H1 (cell line): ENCODE data around the gene PPP1R12A. TPM values are rescaled to one million over a fixed set of nuclear protein-coding genes. Genes with fewer than 3 reads are reported as not detected.

Experiments used
- ATF2 ChIP-seq: IDR thresholded peaks from 2 replicates; pipeline ENCODE4 v1.6.1; 2012; ENCODE audit warnings: low read length, inconsistent platforms
- TEAD4 ChIP-seq: IDR thresholded peaks from 2 replicates; pipeline ENCODE4 v1.6.1; 2012; ENCODE audit warnings: low read depth, low read length, inconsistent platforms, mixed read lengths
- polyA plus RNA-seq, 7 experiments: library from polyadenylated mRNA; depleted of rRNA in 3 of 7; stranded (reverse) in 5 of 7; unstranded in 2 of 7; fragments of >200 nt in 5 of 7; fragments of 200-250 nt in 2 of 7; gene quantifications; 1 replicate in 5 of 7; 2 replicates in 1 of 7; 4 replicates in 1 of 7; pipeline versions ENCODE4 v1.2.1 to v1.2.3, GENCODE V29; 2011 to 2013; ENCODE audit warnings: missing spikeins in 2 of 7, mixed read lengths in 2 of 7
- total RNA-seq: library from RNA; stranded (reverse); fragmentation: NEBNext Ultra II Directional; extraction: Animal tissue kit (Norgen Biotek cat#: 25700); gene quantifications from 2 replicates; pipeline ENCODE4 v1.2.1, GENCODE V29; 2021

The PPP1R12A gene
- total and polyA plus RNA-seq, 2 of the 8 experiments (the other 6 are each of a cell fraction or from before 2014, with no cell fraction given), result 14.7 to 81.5 TPM

GRCh38 chr12:79858518-79858917 is 76.4 kb downstream of the PPP1R12A start (continued):
- TF ChIP-seq ATF2, result no peak
- TF ChIP-seq TEAD4, result no peak
